Activated CD8-positive, alpha-beta memory T cell treated with anti-CD3 and anti-CD28 coated beads, Interleukin-2, amount 50 U/mL, for 1 hour (primary cell): ENCODE measurements around the gene PKNOX1.
"Not testable (repeated sequence)": the region's sequence is repeated elsewhere in the genome, so short reads cannot be mapped to it uniquely, and the experiment has no call there.

ENCODE experiments used
- DNase-seq: peaks from one replicate; pipeline ENCODE4 v3.0.0-alpha.2; 2020; ENCODE audit errors: extremely low read depth

The PKNOX1 gene

DNA sequence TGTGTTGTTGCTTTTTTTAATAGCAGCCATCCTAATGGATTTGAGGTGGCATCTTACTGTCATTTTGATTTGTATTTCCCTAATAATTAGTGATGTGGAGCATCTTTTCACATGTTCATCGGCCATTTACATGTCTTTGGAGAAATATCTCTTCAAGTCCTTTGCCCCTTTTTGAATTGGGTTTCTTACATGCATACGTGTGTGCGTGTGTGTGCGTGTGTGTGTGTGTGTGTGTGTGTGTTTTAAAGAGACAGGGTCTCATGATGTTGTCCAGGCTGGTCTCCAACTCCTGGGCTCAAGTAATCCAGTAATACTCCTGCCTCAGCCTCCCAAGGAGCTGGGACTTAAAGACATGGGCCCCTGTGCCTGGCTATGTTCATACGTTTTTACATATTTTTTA lies 9.5 kb downstream of the PKNOX1 start:
- DNase-seq: no peak

DNA sequence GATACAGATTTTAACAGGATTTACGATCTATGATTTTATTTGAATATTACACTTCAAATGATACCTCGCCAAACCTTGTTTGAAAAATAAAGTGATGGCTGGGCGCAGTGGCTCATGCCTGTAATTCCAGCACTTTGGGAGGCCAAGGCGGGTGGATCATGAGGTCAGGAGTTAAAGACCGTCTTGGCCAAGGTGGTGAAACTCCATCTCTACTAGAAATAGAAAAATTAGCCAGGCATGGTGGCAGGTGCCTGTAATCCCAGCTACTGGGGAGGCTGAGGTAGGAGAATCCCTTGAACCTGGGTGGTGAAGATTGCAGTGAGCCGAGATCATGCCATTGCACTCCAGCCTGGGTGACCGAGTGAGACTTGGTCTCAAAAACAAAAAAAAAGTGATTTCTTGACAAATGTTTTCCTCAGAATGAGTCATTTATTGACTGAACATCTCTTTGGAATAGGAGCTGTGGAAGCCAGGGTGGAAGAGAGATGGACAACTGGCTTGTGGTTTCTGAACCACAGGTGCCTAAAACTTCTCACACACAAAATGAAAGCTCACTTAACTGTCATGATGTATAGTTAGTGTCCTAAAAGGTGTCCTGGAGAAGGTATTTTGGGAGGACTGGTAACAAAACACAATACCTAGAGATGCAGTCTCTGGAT lies 11.9 kb downstream of the PKNOX1 start:
- DNase-seq: no peak

DNA sequence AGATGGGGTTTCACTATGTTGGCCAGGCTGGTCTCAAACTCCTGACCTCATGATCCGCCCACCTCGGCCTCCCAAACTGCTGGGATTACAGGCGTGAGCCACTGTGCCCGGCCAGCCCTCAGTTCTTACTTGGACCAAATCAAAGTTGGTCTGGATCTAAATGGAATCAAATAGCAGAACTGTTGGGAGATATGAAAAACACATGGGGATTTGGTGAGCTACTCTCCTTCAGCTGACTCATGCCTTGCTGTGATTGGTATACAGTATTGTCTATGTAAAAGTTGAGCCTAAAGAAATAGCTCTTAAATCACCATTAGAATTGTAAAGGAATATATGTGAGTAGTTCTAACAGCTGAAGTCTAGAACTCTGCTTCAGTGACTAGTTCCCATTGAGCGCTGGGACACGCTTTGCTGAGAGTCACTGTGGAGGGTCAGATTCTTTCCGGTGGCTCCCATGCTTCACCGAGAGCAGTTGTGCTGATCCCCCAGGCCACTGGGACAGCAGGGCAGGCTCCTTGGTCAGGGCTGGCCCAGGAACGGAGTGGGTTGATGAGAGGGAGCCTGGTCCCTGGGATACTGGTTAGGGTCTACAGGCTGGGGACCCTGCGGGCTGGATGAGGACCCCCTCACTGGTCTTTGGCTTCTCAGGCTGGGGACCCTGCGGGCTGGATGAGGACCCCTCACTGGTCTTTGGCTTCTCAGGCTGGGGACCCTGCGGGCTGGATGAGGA lies 14.0 kb downstream of the PKNOX1 start:
- DNase-seq: no peak

- not testable (repeated sequence) for DNase-seq
These were observed 15.0 kb downstream of the PKNOX1 start for GRCh38 chr21:42989370-42989769.

DNA sequence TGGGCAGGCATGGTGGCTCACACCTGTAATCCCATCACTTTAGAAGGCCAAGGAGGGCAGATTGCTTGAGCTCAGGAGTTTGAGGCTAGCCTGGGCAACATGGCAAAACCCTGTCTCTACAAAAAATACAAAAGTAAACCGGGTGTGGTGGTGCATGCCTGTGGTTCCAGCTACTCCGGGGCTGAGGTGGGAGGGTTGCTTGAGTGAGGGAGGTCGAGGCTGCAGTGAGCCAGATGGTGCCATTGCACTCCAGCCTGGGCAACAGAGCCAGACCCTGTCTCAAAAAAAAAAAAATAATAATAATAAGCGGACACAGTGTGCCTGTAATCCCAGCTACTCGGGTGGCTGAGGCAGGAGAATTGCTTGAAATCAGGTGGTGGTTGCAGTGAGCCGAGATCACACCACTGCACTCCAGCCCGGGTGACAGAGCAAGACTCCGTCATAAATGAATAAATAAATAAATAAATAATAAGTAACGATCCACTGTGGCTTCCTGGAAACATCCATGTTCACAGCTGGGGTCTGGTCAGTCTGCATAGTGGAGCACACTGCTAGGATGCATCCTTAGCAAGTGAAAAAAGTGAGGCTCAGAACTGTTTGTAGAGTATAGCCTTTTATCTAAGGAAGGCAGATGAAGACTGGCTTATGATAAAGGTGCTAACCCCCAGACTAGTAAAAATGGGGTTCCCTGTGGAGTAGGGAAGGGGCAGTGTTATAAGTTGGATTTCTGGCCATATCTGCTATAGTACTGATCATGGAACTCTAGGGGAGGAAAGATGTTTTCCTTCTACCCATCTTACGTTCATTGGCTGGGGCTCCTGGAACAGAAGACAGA lies 15.7 kb downstream of the PKNOX1 start:
- no peak for DNase-seq

- no peak for DNase-seq
These were observed 17.8 kb downstream of the PKNOX1 start for GRCh38 chr21:42991992-42992740.

- DNase-seq: no peak
These were observed 18.8 kb downstream of the PKNOX1 start for GRCh38 chr21:42993051-42993712.

DNA sequence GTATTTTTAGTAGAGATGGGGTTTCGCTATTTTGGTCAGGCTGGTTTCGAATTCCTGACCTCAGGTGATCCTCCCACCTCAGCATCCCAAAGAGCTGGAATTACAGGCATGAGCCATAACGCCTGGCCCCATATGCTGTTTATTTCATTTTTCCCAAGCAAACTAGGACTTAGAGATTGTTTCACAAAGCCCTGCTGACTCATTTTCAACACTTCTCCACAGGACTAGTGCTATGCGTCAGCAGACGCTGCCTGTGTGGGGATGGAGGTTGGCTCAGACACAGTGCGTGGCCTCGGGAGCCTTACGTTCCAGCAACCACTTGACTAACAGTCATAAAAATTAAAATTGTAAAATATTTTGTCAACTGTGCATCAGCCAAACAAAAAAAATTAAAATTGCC lies 22.7 kb downstream of the PKNOX1 start:
- DNase-seq: no peak

DNA sequence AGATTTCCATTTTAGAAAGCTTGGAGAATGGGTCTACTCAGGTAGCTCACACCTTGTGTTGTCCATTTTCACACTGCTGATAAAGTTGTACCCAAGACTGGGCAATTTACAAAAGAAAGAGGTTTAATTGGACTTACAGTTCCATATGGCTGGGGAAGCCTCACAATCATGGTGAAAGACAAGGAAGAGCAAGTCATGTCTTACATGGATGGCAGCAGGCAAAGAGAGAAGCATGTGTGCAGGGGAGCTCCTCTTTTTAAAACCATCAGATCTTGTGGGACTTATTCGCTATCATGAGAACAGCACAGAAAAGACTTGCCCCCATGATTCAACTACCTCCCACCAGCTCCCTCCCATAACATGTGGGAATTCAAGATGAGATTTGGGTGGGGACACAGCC lies 23.6 kb downstream of the PKNOX1 start:
- not testable (repeated sequence) for DNase-seq

DNA sequence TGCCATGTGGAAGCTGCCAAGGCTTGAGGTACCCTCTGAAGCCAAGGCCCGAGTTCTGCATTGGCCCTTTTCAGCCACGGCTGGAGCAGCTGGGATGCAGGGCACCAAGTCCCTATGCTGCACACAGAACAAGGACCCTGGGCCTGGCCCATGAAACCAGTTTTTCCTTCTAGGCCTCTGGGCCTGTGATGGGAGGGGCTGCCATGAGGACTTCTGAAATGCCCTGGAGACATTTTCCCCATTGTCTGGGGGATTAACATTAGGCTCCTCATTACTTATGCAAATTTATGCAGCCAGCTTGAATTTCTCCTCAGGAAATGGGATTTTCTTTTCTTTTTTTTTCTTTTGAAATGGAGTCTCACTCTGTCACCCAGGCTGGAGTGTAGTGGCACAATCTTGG lies 24.8 kb downstream of the PKNOX1 start:
- DNase-seq: not testable (repeated sequence)

- DNase-seq: not testable (repeated sequence)
These were observed 25.7 kb downstream of the PKNOX1 start for GRCh38 chr21:43000041-43000440.

- no peak for DNase-seq
These were observed 27.0 kb downstream of the PKNOX1 start for GRCh38 chr21:43001316-43001715.

DNA sequence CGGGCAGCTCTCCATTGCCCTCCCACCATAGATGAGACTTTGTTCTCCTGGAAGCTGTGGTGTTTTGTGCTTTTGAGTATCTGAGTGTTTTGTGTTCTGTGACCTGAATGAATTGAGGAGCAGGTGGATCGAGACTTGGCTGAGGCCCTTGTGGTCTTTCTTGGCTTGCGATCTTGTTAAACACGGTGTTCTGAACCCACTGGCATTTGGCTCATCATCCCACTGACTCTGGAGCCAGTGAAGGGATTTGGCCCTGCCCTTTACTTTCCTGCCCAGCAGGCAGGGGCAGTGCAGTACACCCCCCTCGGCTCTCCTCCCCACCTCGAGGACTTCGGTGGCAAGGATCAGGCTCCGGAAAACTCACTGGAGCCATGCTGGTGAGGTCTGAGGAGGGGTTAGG lies 30.6 kb downstream of the PKNOX1 start:
- DNase-seq: no peak

- DNase-seq: no peak
These were observed 31.3 kb downstream of the PKNOX1 start for GRCh38 chr21:43005635-43006034.

DNA sequence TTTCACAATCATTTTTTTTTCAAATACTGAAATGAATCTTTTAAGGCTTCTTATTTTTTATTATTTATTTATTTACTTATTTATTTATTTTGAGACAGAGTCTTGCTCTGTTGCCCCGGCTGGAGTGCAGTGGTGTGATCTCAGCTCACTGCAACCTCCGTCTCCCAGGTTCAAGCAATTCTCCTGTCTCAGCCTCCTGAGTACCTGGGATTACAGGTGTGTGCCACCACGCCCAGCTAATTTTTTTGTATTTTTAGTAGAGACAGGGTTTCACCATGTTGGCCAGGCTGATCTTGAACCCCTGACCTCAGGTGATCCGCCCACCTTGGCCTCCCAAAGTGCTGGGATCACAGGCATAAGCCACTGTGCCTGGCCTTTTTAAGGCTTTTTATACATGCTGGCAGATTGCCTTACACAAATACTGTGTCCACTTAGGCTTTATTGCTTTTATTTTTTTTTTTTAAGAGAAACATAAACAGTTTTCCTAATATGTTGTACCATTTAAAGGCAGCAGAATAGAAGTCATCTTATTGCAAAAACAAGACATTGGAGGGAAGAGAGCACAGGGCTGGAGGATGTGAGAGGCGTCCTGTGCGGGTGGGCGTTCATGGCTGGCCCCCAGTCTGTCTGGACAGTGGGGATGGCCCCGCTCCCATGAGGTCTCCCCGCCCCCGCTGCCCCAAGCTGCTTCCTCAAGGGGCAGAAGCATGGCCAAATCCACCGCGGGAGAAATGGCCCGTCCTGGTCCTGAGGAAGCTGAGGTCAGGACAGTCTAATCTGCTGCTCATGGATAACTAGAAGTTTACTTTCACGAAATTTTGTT lies 31.9 kb downstream of the PKNOX1 start:
- DNase-seq: not testable (repeated sequence)

DNA sequence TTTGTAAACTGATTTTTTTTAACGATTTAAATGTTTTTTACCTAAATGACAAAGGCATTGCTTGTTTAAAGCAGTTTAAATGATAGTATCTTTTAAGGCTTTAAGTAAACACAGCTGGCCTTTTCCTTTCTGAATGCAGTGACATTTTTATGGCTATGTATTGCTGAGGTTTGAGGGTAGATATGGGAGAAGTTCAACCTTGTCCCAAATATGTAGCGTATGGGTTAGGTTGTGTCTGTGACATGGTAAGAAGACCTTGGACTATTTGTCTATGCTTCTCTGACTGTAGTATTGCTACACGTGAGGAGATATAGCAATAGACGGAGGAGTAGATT lies 32.5 kb downstream of the PKNOX1 start:
- no peak for DNase-seq

DNA sequence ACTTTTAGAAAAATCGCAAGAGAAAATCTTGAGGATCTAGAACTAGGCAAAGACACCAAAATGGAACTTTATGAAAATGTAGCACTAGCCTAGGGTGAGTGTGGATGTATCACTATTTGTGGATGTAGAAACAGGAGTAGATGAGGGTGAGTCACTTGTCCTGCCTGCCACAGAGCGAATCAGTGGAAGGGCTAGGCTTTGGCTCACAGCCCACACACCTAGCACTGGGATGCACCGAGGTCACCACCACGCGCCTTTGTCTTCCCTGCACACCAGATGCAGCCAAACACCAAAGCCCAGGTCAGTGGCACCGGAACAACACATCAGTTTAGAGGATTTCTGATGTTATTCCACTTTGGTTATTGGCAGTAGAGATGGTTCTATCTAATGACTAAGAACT lies 38.2 kb downstream of the PKNOX1 start:
- DNase-seq: no peak

- DNase-seq: no peak
These were observed 41.7 kb downstream of the PKNOX1 start for GRCh38 chr21:43015906-43016540.

DNA sequence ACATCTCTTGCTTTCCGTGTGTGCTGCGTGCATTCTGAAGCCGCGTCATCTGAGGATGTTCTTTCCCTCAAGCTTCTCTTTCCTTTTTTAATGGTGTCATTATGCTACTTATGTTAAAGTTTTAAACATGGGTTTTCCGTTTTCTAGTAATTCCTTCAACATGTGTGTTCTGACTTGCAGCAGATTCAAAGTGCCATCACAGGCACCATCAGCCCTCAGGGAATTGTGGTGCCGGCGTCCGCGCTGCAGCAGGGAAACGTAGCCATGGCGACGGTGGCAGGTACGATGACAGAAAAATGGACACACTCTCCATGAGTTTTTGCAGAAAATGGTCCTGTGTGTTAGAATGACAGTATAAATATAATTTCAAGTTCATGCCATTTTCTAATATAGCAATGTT lies 42.4 kb downstream of the PKNOX1 start:
- no peak for DNase-seq

DNA sequence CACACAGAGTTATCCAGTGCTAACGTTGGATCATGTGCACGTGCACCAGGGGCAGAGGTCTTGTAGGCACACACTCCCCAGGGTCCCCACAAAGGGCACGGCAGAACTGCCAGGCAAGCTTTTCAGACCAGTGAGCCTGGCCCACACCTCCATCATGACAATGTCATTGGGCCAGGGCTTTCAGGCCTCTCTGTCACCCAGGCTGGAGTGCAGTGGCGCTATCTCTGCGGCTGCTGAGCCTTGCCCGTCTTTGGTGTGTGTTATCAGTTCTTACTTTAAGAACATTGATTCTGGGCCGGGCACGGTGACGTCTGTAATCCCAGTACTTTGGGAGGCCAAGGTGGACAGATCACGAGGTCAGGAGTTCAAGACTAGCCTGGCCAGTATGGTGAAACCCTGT lies 44.2 kb downstream of the PKNOX1 start:
- no peak for DNase-seq
